Stimulated activated CD4-positive, alpha-beta T cell treated with anti-CD3 and anti-CD28 coated beads, Interleukin-15, amount 100 ng/mL, for 24 hours (primary cell): ENCODE data around the gene DAPK3.
"Not testable (repeated sequence)": the region's sequence is repeated elsewhere in the genome, so short reads cannot be mapped to it uniquely, and the experiment has no call there.

Experiments used
- DNase-seq: peaks from one replicate; pipeline ENCODE4 v3.0.0-alpha.2; 2020

DAPK3 gene

DNA sequence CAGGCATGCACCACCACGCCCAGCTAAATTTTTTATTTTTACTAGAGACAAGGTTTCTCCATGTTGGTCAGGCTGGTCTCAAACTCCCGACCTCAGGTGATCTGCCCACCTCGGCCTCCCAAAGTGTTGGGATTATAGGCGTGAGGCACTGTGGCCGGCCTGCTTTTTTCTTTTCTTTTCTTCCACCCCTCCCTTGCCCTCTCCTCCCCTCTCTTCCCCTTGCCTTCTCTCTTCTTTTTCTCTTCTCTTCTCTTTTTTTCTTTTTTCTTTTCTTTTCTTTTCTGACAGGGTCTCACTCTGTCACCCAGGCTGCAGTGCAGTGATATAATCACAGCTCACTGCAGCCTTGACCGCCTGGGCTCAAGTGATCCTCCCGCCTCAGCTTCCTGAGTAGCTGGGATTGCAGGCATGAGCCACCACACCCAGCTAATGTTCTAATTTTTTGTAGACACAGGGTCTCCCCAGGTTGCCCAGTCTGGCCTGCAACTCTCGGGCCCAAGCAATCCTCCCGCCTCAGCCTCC lies 18.1 kb downstream of the DAPK3 start:
- DNase-seq = not testable (repeated sequence)

DNA sequence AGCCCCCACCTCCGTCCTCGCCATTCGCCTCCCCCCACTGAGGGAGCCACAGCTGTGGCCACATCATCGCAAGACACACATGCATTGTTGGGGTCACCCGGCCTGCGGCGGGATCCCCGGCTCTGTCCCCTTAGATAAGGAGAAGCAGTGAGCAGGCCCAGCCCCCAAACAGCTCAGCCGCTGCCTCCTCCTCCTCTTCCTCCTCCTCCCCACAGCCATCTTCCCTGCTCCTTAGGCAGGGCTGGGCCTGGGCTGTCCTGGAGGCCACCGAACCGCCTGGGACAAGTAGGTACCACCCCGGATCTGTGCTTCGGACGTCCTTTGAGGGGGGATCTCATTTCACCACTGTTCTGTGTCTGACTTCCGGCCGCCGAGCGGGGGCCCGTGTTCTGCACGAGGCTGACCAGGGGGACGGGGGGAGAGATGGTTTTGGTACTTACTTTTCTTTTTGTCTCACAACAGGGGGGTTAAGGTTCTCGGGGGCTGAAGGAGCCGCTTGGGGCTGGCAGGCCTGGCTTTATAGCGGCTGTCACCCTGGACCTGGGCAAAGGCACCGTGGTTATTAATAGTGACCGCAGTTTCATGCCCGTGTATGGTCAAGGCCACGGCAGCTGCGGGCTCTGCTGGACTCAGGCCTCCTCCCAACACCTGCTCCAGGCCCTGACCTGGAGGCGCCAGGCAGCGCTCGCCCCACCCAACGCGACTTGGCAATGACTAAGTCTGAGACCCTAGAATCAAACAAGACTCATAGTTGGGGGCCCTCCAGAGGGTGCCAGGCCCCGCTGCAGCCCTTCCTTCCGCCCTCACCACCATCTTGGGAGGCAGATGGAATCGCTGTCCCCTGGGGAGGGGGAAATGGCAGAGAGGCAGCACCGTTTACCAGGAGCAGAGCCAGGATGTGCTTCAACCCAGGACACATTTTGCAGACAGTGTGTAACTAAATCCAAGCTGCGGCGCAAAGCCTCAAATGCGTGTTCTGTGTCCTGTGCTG lies 19.7 kb downstream of the DAPK3 start:
- no peak for DNase-seq

DNA sequence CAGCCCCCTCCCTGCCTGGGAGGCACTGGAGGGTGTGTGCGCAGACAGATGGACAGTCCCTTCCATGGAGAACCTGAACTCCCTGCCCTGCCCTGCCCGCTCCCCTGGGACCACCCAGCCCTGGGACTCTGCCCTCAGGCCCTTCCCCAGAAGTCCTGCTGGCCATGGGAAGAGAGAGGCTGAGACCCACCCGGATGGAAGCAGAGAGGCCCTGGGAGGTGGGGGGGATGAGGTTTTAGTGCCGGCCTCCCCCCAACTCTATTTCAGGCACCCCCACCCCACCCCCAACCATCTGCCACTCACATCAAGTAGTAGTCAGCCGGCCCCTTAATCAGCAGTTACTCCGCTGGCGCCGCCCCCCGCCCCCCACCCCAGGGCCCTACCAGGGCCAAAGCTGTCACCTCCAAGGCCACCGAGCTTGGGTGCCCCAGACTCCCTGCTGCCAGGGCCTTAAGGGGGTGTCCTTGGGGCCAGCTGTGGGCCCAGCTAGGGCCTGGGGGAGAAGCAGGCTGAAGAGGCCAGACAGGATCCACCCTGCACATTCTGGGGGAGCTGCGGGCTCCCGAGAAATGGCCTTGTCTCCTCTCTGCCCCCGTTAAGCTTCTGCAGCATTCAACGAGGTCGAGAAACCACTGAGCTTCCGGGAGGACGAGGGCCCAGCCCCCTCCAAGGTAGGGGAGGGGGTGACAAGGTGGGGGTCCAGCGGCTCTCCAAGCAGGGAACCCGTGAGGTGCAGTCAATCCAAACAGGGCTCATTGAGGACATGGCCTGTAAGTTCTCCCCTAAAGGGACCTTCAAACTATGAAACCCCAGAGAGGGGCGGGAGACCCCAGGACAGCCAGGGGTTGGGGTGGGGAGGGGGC lies 20.7 kb downstream of the DAPK3 start:
- no peak for DNase-seq

DNA sequence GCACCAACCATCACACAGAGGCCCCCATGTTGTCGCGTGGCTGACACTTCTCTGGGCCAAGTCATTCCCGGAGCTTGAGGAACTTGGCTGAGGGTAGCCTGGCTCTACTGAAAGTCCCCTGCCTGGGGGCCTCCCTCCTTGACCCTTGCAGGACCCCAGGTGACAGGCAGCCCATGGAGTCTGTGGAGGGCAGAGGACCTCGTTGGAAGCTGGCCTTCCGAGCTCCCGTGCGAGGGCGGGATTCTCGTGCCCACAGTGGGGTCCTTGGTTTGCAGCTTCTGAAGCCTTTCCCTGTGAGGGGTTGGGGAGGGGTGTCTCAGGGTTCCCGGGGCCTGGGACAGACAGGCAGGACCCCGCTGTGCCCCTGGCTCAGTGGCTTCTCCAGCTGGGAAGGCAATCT lies 21.6 kb downstream of the DAPK3 start:
- no peak for DNase-seq

GRCh38 chr19:3947316-3947933 lies 23.5 kb downstream of the DAPK3 start:
- DNase-seq = not testable (repeated sequence)

DNA sequence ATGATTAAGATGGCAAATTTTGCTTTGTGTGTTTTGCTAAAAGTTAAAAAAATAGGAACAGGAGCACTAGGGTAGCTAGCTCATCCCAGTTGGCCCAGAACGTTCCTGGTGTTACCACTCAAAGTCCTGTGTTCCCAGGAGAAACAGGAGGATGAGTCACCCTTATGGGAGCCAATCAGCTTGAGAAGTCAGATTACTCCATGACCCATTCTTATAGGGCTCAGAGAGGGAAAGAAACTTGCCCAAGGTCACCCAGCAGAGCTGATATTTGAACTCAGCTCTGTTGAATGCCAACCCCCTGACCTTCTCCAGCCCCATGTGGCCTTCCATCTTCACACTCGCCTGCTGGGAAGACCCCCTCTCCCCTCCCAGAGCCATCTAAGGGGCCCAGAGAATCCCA lies 25.1 kb downstream of the DAPK3 start:
- no peak for DNase-seq

DNA sequence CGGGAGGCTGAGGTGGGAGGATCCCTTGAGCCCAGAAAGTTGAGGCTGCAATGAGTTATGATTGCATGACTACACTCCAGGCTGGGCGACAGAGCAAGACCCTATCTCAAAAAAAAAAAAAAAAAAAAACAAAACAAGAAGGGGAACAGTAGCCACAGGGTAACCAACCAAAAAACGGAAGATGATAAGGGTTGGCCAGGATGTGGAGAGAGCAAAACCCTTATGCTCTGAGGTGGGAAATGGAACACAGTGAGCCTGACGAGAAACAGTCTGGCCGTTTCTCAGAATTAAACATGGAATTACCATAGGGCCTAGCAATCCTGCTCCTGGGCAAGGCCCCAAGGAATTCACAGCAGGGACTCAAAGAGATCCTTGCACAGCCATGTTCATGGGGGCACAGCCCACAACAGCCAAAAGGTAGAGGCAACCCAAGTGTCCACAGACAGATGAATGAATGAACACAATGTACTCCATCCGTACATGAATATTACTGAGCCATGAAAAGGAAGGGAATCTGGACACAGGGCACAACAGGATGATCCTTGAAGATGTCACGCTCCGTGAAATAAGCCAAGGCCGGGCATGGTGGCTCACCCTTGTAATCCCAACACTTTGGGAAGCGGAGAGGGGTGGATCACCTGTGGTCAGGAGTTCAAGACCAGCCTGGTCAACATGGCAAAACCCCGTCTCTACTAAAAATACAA lies 26.7 kb downstream of the DAPK3 start:
- DNase-seq = no peak

DNA sequence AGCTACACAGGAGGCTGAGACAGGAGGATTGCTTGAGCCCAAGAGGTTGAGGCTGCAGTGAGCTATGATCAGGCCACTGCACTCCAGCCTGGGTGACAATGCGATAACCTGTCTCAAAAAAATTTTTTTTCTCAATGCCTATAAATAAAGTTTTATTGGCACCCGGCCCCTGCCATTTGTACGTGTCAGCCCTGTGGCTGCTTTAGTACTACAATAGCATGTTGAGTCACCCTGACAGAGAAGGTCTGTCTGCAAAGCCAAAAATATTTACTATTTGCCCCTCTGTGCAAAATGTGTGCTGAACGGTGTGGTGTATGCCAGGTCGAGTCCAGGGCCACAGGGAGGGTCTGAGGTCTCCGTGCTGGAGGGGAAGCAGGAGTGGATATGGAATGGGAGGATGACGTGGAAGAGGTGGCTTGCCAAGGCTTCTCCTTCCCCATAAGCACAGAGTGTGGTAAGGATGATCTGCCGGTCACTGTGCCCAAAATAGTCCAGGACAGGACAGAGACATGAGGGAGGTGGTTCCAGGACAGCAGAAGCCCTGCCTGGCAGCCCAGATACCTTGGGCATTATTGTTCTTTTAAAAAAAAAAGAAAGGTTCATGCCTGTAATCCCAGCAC lies 28.0 kb downstream of the DAPK3 start:
- DNase-seq = no peak

DNA sequence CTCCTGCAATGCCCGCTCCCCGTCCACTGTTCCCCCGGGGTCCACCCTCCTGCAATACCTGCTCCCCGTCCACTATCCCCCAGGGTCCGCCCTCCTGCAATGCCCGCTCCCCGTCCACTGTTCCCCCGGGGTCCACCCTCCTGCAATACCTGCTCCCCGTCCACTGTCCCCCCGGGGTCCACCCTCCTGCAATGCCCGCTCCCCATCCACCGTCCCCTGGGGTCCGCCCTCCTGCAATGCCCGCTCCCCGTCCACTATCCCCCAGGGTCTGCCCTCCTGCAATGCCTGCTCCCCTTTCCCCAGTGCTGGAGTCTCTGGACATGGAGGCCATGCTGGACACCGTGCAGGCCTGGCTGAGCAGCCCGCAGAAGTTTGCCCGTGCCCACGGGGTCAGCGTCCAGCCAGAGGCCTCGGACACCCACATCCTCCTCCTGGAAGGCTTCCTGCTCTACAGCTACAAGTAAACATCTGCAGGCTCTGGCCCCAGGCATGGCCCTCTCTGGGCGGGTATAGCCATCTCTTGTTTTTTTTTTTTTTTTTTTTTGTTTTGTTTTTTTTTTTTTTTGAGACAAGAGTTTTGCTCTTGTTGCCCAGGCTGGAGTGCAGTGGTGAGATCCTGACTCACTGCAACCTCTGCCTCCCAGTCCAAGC lies 32.5 kb downstream of the DAPK3 start:
- DNase-seq = not testable (repeated sequence)

DNA sequence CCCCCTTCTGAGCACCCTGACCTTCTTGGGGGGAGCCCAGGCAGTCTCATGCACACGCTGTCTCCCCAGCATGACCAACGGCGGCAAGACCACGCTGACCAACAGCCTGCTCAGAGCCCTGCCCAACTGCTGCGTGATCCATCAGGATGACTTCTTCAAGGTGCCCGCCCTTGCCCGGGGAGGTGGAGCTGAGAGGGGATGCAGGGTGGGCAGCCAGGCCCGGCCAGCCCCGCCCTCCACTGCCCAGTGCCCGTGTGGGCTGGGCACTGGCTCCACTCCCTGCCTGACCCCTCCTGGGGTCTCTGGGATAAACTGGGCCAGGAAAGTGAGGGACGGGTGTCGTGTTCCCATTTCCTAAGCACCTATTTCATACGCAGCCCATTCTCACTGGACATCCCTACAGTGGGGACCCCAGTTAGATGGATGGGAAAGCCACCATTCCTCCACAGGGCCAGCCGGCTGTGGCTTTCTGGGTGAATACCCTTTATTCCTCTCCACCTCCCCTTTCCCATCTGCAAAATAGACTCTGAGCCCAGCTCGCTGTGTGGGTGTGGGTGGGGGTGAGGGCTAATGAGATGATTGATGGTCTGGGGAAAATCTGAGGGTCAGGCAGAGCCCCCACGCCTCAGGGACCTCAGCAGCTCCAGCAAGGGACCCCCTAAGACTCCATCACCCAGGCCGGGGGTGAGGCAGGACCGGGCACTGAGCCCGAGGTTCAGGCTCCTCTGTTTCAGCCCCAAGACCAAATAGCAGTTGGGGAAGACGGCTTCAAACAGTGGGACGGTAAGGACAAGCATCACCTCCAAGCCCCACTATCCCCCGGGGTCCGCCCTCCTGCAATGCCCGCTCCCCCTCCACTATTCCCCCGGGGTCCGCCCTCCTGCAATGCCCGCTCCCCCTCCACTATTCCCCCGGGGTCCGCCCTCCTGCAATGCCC lies 34.1 kb downstream of the DAPK3 start:
- no peak for DNase-seq

DNA sequence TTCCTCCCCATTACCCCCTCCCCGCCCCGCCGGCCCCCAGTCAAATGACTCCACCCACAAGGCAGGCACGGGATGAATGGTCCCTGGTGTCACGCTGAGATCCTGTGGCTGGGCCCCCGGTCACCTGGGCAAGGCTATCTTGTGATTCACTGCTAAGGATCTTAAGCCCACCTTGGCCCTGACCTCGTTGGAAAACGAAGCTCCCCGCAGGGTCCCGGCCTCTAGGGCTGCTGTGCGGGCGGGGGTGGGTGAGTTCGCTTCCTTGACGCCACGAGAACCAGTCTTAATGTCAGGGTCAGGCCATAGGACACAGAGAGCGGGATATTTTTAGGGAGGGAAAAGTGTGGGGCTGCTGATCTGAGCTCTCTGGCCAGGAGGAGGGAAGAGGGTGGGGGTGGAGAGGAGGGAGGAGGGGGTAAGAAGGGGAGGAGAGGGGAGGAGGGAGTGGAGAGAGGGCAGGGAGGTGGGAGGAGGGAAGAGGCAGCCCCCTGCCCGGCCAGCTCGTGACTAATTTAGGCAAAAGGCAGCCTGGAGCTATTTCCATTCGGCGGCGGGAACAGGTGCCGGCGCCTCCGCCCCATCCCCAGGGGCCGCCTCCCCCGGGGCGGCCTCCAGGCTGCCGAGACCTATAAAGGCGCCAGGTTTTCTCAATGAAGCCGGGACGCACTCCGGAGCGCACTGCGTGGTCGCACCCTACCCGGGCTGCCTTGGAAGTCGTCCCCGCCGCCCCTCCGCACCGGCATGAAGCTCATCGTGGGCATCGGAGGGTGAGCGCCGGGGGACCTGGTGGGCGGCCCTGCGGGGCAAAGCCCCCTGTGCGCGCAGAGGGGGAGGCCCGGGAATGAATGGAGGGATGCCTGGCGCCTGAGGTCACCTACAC lies 37.7 kb downstream of the DAPK3 start, which contains the start of gene NMRK2:
Gene NMRK2 (plus strand): TSS at position 139 of the 880 bp plus-strand sequence. CDS start 603 bp downstream, at position 742.
- peak; percentile 29 for DNase-seq

GRCh38 chr19:3931041-3931440 lies 39.9 kb downstream of the DAPK3 start:
- no peak for DNase-seq

DNA sequence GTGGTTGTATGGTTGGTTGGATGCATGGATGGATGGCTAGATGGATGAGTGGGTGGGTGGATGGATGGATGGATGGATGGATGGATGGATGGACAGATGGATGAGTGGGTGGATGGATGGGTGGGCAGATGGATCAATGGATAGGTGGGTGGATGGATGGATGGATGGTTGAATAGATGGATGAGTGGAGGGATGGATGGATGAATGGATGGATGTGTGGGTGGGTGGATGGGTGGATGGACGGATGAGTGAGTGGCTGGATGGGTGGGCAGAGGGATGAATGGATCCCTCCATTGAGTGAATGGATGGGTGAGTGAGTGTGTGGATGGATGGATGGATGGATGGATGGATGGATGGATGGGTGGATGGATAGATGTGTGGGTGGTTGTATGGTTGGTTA lies 47.0 kb downstream of the DAPK3 start:
- DNase-seq = no peak

DNA sequence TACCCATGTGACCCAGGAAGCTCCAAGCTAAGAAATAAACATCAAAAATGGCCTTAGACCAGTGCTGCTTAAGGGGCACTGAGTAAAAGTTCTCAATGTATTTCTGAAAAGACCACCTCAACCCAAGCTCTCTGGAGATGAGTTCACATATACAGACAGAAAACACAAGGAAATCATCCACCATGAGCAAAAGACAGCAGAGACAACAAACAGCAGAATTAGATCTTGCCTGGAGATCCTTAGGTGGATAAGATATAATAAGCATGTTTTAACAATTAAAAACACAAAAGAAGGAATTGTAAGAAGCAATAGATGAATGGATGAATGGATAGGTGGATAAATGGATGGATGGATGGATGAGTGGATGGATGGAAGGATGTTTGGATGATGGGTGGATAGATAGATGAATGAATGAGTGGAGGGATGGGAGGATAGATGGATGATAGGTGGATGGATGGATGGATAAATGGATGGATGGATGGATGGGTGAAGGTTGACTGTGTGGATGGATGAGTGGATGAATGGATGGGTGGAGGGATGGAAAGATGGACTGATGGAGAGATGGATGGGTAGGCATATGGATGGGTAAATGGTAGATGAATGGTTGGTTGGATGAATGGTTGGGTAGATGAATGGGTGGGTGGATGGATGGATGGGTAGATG lies 47.7 kb downstream of the DAPK3 start:
- no peak for DNase-seq

DNA sequence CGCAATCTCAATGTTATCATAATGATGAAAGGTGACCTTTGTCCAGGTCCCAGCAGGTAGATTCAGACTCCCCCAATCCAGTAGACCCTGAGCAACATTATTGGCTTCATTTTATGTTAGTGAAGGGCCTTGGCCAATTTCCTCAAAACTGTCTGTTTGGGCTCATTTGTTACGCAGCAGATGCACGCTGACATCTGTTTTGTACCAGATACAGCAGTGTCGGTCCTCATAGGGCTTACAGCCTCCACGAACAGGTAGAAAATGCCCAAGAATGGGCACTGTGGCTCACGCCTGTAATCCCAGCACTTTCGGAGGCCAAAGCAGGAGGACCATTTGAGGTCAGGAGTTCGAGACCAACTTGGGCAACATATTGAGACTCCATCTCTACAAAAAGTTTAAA lies 51.1 kb downstream of the DAPK3 start:
- DNase-seq = no peak

GRCh38 chr19:3916033-3916432 lies 54.9 kb downstream of the DAPK3 start:
- DNase-seq = no peak

GRCh38 chr19:3914199-3914598 lies 56.7 kb downstream of the DAPK3 start:
- no peak for DNase-seq

GRCh38 chr19:3910105-3910504 lies 60.8 kb downstream of the DAPK3 start:
- DNase-seq = no peak
